ENCODE measurements around the gene MRPL28.
A peak's percentile ranks its signal among the peaks of the same experiment; 100 is the strongest.
"Not testable (repeated sequence)": the region's sequence is repeated elsewhere in the genome, so short reads cannot be mapped to it uniquely, and the experiment has no call there.

Gene MRPL28

GRCh38 chr16:337437-337836 is 32.9 kb downstream of the MRPL28 start:
- no peak for DNase-seq

- DNase-seq: no peak
These were observed 34.1 kb downstream of the MRPL28 start for GRCh38 chr16:336269-336668.

GRCh38 chr16:334861-335632 is 35.3 kb downstream of the MRPL28 start:
- DNase-seq: not testable (repeated sequence)

- DNase-seq: not testable (repeated sequence)
These were observed 36.0 kb downstream of the MRPL28 start for GRCh38 chr16:334164-334832.

GRCh38 chr16:333406-334094 is 36.8 kb downstream of the MRPL28 start:
- DNase-seq: no peak

GRCh38 chr16:331181-331814 is 39.0 kb downstream of the MRPL28 start:
- DNase-seq: not testable (repeated sequence)

GRCh38 chr16:330741-331140 is 39.6 kb downstream of the MRPL28 start:
- DNase-seq: no peak

- DNase-seq: no peak
These were observed 44.8 kb downstream of the MRPL28 start for GRCh38 chr16:325375-326145.

- peak; percentile 62 to 66 for DNase-seq
These were observed 45.6 kb downstream of the MRPL28 start for GRCh38 chr16:324451-325334.

GRCh38 chr16:324201-324450 is 46.2 kb downstream of the MRPL28 start:
- no peak for DNase-seq

- no peak for DNase-seq
These were observed 47.7 kb downstream of the MRPL28 start for GRCh38 chr16:322476-323143.

- DNase-seq: no peak
These were observed 48.8 kb downstream of the MRPL28 start for GRCh38 chr16:321532-321931.

- no peak for DNase-seq
These were observed 50.1 kb downstream of the MRPL28 start for GRCh38 chr16:320206-320605.

GRCh38 chr16:318628-319027 is 51.7 kb downstream of the MRPL28 start:
- DNase-seq: no peak

- no peak for DNase-seq
These were observed 52.8 kb downstream of the MRPL28 start for GRCh38 chr16:317583-317982.

All from activated T-cell treated with anti-CD3 and anti-CD28 coated beads, Interleukin-2, amount 50 U/mL, for 48 hours (primary cell).